Nephron (organoid): ENCODE measurements around the gene EDN2.

Experiments used
- H3K27ac Mint-ChIP-seq, 3 experiments: 2 replicates each; pipeline ENCODE4 v1.8.0; 2020; ENCODE audit warnings: mixed read lengths in 3 of 3, mild to moderate bottlenecking in 2 of 3, moderate library complexity in 1 of 3
- H3K27me3 Mint-ChIP-seq: 2 replicates; pipeline ENCODE4 v1.8.0; 2021; ENCODE audit warnings: low read depth, mild to moderate bottlenecking, moderate library complexity, mixed read lengths
- H3K36me3 Mint-ChIP-seq: 2 replicates; pipeline ENCODE4 v1.8.0; 2020; ENCODE audit warnings: low read depth, mixed read lengths
- H3K4me1 Mint-ChIP-seq: 2 replicates; pipeline ENCODE4 v1.8.0; 2020; ENCODE audit warnings: mixed read lengths
- H3K4me3 Mint-ChIP-seq, 3 experiments: 2 replicates each; pipeline ENCODE4 v1.8.0; 2020; ENCODE audit warnings: mild to moderate bottlenecking in 3 of 3, mixed read lengths in 3 of 3, moderate library complexity in 2 of 3
- H3K9me3 Mint-ChIP-seq: 2 replicates; pipeline ENCODE4 v1.8.0; 2020; ENCODE audit warnings: mixed read lengths
- TF ChIP-seq, protein P1 (sequence below), 3 experiments: fragments of 200-600 bp; sonication (generic); IDR thresholded peaks; one replicate each; pipeline ENCODE4 v1.5.0; 2021; ENCODE audit warnings: antibody characterized with exemption in 3 of 3; ENCODE audit not compliant: unreplicated experiment in 3 of 3

The EDN2 gene

DNA sequence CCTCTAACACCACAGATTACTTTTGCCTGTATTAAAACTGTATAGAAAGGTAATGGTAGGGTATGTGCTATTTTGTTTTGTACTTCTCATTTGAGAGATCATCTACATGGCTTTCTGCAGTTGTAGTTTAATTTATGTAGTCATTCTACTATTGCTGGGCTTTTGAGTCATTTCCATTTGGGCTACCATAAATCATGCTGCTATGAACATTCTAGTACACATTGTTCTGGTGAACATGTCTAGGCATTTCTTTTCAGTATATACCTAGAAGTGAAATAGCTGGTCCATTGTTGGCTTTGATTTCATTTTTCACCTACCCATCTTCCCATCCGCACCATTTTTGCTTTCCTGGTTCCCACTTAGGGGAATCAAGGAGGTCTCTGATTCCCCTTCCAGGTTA, 18.7 kb downstream of the EDN2 start:
- H3K9me3 Mint-ChIP-seq = no peaks in the 10 kb centered on the region
- H3K27ac Mint-ChIP-seq = no peak overlapping the region
- H3K27me3 Mint-ChIP-seq = peaks cover 7% of the 10 kb centered on the region
- peaks cover 11% of the 10 kb centered on the region for H3K4me1 Mint-ChIP-seq
- TF ChIP-seq, protein P1, sequence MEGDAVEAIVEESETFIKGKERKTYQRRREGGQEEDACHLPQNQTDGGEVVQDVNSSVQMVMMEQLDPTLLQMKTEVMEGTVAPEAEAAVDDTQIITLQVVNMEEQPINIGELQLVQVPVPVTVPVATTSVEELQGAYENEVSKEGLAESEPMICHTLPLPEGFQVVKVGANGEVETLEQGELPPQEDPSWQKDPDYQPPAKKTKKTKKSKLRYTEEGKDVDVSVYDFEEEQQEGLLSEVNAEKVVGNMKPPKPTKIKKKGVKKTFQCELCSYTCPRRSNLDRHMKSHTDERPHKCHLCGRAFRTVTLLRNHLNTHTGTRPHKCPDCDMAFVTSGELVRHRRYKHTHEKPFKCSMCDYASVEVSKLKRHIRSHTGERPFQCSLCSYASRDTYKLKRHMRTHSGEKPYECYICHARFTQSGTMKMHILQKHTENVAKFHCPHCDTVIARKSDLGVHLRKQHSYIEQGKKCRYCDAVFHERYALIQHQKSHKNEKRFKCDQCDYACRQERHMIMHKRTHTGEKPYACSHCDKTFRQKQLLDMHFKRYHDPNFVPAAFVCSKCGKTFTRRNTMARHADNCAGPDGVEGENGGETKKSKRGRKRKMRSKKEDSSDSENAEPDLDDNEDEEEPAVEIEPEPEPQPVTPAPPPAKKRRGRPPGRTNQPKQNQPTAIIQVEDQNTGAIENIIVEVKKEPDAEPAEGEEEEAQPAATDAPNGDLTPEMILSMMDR (IDR thresholded peaks at IDR 0.05; ENCODE audit: unreplicated experiment in 3 of 3) = no peak
- H3K36me3 Mint-ChIP-seq = no peaks in the 10 kb centered on the region
- H3K4me3 Mint-ChIP-seq = no peak overlapping the region

DNA sequence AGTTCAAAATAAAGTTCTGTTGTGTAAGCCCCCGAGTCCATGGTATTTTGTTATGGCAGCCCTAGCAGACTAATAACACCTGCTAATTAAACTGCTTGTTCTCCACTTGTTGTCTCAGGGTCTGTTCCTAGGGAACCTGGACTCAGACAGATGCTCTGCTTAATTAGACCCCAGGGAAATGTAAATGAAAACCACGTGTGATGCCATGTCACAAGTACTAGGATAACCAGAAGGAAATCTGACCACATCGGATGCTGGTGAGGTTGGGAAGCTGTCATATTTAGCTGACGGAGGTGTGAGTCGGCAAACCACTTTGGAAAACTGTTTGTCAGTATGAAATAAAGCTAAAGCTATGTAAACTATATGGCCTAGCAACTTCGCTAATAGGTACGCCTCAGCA, 19.6 kb downstream of the EDN2 start:
- TF ChIP-seq, protein P1 (IDR thresholded peaks at IDR 0.05; ENCODE audit: unreplicated experiment in 3 of 3) = no peak
- no peaks in the 10 kb centered on the region for H3K9me3 Mint-ChIP-seq
- no peak overlapping the region for H3K27ac Mint-ChIP-seq
- H3K4me1 Mint-ChIP-seq = peaks cover 11% of the 10 kb centered on the region
- peaks cover 10% of the 10 kb centered on the region for H3K27me3 Mint-ChIP-seq
- H3K4me3 Mint-ChIP-seq = no peak overlapping the region
- no peaks in the 10 kb centered on the region for H3K36me3 Mint-ChIP-seq

DNA sequence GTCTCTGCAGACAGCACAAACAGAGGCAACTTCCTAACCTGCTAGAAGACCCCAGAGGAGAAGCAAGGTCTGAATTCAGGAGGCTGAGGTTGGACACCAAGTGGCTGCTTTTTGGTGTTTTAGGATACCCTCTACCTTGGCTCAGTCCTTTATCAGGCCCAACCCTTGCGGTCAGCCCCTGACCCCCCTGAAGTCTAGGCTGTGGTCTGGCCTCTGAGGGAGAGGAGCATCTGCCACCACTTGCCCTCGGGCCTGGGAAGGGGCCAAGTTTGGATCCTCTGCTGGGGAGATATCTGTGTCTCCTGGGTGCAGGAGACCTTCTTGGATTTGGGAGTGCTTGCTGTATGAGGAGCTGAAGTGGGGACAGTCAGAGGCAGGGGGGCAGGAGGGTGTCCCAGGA, 21.0 kb downstream of the EDN2 start:
- Mint-ChIP-seq H3K36me3 (no peaks in the 10 kb centered on the region), H3K27ac (no peak overlapping the region), H3K4me1 (peaks cover 13% of the 10 kb centered on the region), H3K4me3 (no peak overlapping the region), H3K9me3 (no peaks in the 10 kb centered on the region), H3K27me3 (peaks cover 8% of the 10 kb centered on the region)
- TF ChIP-seq, protein P1 (IDR thresholded peaks at IDR 0.05; ENCODE audit: unreplicated experiment in 3 of 3) = no peak

DNA sequence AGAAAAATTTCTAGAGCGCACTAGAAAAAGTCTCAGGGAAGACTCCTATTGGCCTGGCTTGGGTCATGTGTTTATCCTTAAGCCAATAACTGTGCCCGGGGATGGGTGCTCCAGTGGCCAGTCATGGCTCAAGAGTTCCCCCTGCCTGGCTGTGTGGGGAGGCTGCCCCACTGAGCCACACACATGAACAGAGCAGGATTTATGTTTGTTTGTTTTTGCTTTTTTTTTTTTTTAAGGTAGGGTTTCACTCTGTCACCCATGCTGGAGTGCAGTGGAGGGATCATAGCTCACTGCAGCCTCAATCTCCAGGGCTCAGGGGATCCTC, 21.8 kb downstream of the EDN2 start:
- H3K4me3 Mint-ChIP-seq = no peak overlapping the region
- no peaks in the 10 kb centered on the region for H3K9me3 Mint-ChIP-seq
- peak overlapping the region in 1 of 3 experiments; percentile 9 for H3K27ac Mint-ChIP-seq
- peaks cover 8% of the 10 kb centered on the region for H3K27me3 Mint-ChIP-seq
- H3K4me1 Mint-ChIP-seq = peaks cover 17% of the 10 kb centered on the region
- TF ChIP-seq, protein P1 (IDR thresholded peaks at IDR 0.05; ENCODE audit: unreplicated experiment in 3 of 3) = no peak
- H3K36me3 Mint-ChIP-seq = no peaks in the 10 kb centered on the region

DNA sequence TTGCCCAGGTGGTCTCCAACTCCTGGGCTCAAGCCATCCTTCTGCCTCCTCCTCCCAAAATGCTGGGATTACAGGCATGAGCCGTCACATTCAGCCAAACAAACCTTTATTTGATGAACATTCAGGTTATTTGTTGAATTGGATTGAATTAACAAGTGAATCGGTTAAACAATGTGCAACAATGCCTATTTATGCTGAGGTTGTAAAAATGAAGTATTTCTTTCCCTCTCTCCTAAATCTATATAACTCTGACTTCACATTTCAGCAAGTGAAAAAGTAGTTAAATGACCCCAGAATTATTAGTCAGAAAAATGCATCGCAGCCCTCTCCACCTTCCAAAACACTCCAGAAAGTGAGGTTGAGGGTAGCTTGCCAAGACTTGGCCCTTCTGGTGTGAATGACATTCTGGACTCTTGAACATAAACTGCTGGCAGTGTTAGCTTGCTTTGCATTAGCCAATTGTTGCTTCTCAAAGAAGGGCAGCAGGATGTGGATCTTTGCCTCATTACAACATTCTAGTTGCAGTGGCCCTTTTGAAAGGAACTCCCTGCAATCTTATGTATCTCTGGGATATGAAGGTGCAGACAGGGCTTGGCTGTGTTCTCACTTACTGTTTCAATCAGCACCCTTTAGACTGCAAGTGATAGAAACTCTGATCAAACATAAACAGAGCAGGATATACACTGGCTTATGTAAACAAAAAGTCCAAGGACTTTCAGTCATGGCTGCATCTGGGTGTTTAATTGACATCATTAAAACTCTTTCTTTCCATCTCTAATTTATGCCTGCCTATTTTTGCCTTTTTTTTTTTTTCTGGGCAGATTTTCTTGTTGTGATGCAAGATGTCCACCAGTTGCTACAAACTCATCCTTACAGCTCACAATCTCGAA, 22.4 kb downstream of the EDN2 start:
- H3K27me3 Mint-ChIP-seq = peaks cover 8% of the 10 kb centered on the region
- no peak overlapping the region for H3K4me3 Mint-ChIP-seq
- no peaks in the 10 kb centered on the region for H3K36me3 Mint-ChIP-seq
- H3K4me1 Mint-ChIP-seq = peaks cover 17% of the 10 kb centered on the region
- TF ChIP-seq, protein P1 (IDR thresholded peaks at IDR 0.05; ENCODE audit: unreplicated experiment in 3 of 3) = no peak
- no peaks in the 10 kb centered on the region for H3K9me3 Mint-ChIP-seq
- peak overlapping the region in 1 of 3 experiments; percentile 9 for H3K27ac Mint-ChIP-seq
